T-helper 2 cell treated with Interferon-gamma antibody and Interleukin-4, amounts not matched to agents 5 μg/mL and 100 μg/mL, for 36 hours (primary cell): Measurements from ENCODE around the gene ATP10B.

Source experiments
- DNase-seq: peaks from one replicate; pipeline ENCODE4 v3.0.0; 2021; ENCODE audit warnings: low spot score
- H3K27ac Mint-ChIP-seq: one replicate; pipeline ENCODE4 v1.8.0; 2021; ENCODE audit warnings: mild to moderate bottlenecking, mixed read lengths
- H3K27me3 Mint-ChIP-seq: one replicate; pipeline ENCODE4 v1.8.0; 2021; ENCODE audit warnings: low read depth, mixed read lengths
- H3K36me3 Mint-ChIP-seq: one replicate; pipeline ENCODE4 v1.8.0; 2021; ENCODE audit warnings: low read depth, mixed read lengths
- H3K4me1 Mint-ChIP-seq: one replicate; pipeline ENCODE4 v1.8.0; 2021; ENCODE audit warnings: low read depth, mixed read lengths
- H3K4me3 Mint-ChIP-seq: one replicate; pipeline ENCODE4 v1.8.0; 2022; ENCODE audit warnings: mild to moderate bottlenecking, moderate library complexity, mixed read lengths
- H3K9me3 Mint-ChIP-seq: one replicate; pipeline ENCODE4 v1.8.0; 2021; ENCODE audit warnings: mixed read lengths

ATP10B gene

DNA sequence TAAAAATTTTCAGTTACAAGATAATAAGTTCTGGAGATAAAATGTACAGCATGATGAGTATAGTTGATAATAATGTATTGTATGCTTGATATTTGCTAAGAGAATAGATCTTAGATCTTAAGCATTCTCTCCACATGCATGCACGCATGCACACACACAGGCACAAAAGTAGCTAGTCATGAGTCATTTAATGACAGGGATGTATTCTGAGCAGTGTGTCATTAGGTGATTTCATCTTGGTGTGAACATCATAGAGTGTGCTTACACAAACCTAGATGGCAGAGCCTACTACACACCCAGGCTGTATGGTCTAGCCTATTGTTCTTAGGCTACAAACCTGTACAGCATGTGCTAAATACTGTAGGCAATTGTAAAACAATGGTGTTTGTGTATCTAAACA is 306.2 kb downstream of the ATP10B start:
- Mint-ChIP-seq H3K27me3 (no peaks in the 10 kb centered on the region), H3K27ac (peak overlapping the region; percentile 10), H3K36me3 (no peaks in the 10 kb centered on the region), H3K4me1 (peaks cover 19% of the 10 kb centered on the region), H3K4me3 (no peak overlapping the region), H3K9me3 (peaks cover 8% of the 10 kb centered on the region)
- DNase-seq = peak; percentile 10

DNA sequence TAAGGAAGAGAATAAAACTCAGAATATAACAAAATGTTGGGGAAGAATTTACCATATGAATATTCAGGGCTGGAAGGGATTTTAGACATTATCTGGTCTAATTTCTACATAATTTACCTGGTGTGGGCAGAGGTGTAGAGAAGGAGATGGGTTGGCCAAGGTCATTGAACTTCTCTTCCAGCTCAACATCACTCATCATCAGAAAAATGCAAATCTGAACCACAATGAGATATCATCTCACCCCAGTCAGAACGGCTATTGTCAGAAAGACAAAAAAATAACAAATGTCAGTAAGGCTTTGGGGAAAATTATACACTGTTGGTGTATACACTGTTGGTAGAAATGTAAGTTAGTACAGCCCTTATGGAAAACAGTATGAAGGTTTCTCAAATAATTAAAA is 308.6 kb downstream of the ATP10B start:
- no peak overlapping the region for H3K4me3 Mint-ChIP-seq
- H3K36me3 Mint-ChIP-seq = no peaks in the 10 kb centered on the region
- no peaks in the 10 kb centered on the region for H3K27me3 Mint-ChIP-seq
- H3K27ac Mint-ChIP-seq = no peak overlapping the region
- H3K9me3 Mint-ChIP-seq = peaks cover 8% of the 10 kb centered on the region
- DNase-seq = peak; percentile 25
- H3K4me1 Mint-ChIP-seq = peaks cover 19% of the 10 kb centered on the region

DNA sequence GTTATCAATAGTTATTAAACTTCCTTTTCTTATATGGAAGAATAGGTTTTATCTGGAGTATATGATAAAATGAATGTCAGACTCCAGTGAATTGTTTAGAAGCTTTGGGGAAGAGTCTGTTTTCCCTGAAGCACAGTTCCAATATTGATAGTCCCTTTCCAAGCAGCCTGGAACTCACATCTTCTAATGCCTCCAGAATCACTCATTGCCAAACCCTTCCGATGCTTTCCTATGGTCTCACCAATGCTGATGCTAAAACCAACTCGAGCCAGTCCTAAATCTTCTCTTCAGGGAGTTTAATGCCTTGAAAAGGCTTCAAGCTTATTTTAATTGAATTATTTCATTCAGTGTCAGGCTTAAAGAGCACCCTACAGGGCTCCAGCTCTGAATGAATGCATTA is 309.2 kb downstream of the ATP10B start:
- H3K27ac Mint-ChIP-seq = no peak overlapping the region

DNA sequence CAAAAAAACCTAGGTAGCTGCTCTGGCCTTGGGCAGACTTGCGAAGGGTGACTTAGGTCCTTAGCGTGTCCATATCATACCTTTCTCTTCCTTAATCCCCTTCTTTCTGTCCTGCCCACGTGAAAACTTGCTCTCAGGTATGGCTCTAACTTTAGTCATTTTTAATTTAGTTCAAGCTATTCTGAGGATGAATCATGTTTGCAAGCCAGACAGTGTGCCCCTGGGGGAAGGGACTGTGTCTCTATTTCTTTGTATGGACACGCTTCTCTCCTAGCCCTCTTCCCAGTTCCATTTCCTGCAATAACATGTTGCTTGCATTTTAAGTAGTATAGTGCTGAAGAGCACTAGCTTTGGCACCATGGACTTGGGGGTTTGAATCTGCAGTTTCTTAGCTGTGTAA is 309.7 kb downstream of the ATP10B start:
- Mint-ChIP-seq H3K27ac (no peak overlapping the region), H3K36me3 (no peaks in the 10 kb centered on the region), H3K4me1 (peaks cover 19% of the 10 kb centered on the region), H3K4me3 (no peak overlapping the region), H3K27me3 (no peaks in the 10 kb centered on the region), H3K9me3 (peaks cover 8% of the 10 kb centered on the region)
- no peak for DNase-seq

More for the DNA sequence above, 309.2 kb downstream of the ATP10B start:
- DNase-seq = no peak
- Mint-ChIP-seq H3K4me3 (no peak overlapping the region), H3K27me3 (no peaks in the 10 kb centered on the region), H3K9me3 (peaks cover 8% of the 10 kb centered on the region), H3K4me1 (peaks cover 19% of the 10 kb centered on the region), H3K36me3 (no peaks in the 10 kb centered on the region)

DNA sequence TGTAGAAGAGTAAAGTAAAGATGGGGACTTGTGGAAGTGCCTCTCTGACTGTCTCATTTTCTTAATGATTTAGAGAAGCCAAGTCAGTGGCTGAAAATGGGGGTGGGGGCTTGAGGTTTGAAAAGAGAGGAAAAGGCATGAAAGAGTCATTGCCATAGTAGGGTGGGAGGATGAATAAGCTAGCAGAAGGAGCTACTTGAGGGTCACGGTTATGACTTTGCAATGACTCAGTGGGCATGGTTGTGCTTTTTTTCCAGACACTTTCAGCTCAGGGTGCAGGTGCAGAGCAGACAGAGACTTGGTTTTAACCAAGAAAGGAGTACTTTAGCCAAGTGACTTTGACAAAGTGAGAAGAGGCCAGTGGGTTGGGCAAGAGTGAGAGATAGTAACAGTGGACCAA is 312.6 kb downstream of the ATP10B start:
- Mint-ChIP-seq H3K36me3 (no peaks in the 10 kb centered on the region), H3K4me3 (no peak overlapping the region), H3K9me3 (no peaks in the 10 kb centered on the region)

DNA sequence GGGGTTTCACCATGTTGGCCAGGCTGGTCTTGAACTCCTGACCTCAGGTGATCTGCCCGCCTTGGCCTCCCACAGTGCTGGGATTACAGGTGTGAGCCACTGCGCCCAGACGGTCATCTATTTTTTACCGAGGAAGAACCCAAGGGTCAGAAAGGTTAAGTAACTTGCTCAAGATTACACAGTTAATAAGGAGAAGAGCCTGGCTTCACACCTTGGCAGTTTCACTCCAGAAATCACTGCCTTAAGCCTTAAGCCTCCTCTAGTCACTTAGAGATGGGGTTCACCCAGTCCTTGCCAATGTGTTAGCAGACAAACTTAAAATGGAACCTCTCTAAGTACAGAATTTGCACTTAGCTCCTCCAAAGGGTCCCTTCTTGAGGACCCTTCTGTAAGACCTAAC is 314.1 kb downstream of the ATP10B start:
- no peaks in the 10 kb centered on the region for H3K9me3 Mint-ChIP-seq
- H3K4me3 Mint-ChIP-seq = no peak overlapping the region
- H3K36me3 Mint-ChIP-seq = no peaks in the 10 kb centered on the region
- H3K27ac Mint-ChIP-seq = no peak overlapping the region
- H3K4me1 Mint-ChIP-seq = peaks cover 2% of the 10 kb centered on the region
- no peak for DNase-seq
- H3K27me3 Mint-ChIP-seq = no peaks in the 10 kb centered on the region

More for the DNA sequence above, 312.6 kb downstream of the ATP10B start:
- peak; percentile 81 for DNase-seq
- H3K27me3 Mint-ChIP-seq = no peaks in the 10 kb centered on the region
- no peak overlapping the region for H3K27ac Mint-ChIP-seq
- H3K4me1 Mint-ChIP-seq = peaks cover 11% of the 10 kb centered on the region

DNA sequence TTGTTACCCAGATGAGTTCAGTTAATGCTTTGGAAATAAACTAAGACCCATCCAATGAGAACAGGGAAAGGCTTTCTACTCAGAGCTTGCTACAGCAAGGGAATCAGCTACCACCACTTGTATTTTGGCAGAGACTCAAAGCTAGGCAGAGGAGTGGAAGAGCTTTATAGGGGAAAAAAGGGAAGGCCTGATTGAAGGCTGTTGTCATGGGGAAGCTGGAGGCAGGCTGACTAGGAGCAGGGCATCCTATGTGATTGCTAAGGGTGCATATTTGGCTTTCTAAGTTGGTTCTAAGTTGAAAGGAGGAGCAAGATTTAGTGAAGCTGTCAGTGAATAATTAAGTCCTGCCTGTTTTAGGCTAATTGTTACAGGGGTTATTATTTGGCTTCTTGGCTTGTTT is 314.9 kb downstream of the ATP10B start:
- Mint-ChIP-seq H3K4me3 (no peak overlapping the region), H3K36me3 (no peaks in the 10 kb centered on the region), H3K4me1 (no peaks in the 10 kb centered on the region), H3K9me3 (no peaks in the 10 kb centered on the region), H3K27me3 (no peaks in the 10 kb centered on the region), H3K27ac (no peak overlapping the region)
- DNase-seq = no peak

DNA sequence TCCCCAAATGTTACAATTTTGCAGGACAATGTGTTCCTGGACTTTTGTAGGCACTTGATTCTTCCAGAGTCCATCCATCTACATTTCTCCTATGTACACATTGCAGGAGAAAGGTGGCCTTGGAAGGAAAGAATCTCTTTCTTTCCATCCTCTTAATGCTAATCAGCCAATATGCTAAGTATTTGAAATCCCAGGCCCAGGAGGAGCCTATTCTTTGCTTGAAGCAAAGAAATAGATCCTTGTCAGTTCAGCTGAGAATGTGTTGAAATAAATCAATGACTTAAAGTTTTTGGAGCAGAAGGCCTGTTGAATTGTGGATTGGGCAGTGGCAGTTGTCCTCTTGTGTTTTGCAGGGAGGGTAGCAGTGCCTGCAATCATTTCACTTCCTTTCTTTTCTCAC is 317.1 kb downstream of the ATP10B start:
- Mint-ChIP-seq H3K9me3 (no peaks in the 10 kb centered on the region), H3K36me3 (no peaks in the 10 kb centered on the region), H3K27ac (no peak overlapping the region), H3K4me3 (no peak overlapping the region), H3K4me1 (peaks cover 2% of the 10 kb centered on the region), H3K27me3 (no peaks in the 10 kb centered on the region)
- DNase-seq = no peak

DNA sequence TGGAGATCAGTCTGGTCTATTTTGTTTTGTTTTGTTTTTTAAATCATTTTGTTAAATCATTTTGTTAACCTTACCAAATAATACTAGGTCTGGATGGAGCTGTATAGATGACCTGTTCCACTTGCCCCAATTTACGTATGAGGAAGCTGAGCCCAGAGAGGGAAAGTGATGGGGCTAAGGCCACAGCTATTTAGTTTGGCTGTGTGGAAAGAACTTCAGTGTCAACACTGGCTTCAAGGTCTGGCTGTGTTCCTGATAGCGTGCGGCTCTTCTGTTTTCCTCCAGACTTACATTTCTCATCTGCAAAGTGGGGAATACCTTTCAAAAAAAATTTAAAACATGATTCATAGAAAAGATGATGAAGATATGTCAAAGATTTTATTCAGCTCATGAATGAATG is 317.9 kb downstream of the ATP10B start:
- DNase-seq = no peak
- H3K4me1 Mint-ChIP-seq = peaks cover 2% of the 10 kb centered on the region
- no peaks in the 10 kb centered on the region for H3K36me3 Mint-ChIP-seq
- no peak overlapping the region for H3K4me3 Mint-ChIP-seq
- H3K27ac Mint-ChIP-seq = no peak overlapping the region
- no peaks in the 10 kb centered on the region for H3K27me3 Mint-ChIP-seq
- peaks cover 4% of the 10 kb centered on the region for H3K9me3 Mint-ChIP-seq

DNA sequence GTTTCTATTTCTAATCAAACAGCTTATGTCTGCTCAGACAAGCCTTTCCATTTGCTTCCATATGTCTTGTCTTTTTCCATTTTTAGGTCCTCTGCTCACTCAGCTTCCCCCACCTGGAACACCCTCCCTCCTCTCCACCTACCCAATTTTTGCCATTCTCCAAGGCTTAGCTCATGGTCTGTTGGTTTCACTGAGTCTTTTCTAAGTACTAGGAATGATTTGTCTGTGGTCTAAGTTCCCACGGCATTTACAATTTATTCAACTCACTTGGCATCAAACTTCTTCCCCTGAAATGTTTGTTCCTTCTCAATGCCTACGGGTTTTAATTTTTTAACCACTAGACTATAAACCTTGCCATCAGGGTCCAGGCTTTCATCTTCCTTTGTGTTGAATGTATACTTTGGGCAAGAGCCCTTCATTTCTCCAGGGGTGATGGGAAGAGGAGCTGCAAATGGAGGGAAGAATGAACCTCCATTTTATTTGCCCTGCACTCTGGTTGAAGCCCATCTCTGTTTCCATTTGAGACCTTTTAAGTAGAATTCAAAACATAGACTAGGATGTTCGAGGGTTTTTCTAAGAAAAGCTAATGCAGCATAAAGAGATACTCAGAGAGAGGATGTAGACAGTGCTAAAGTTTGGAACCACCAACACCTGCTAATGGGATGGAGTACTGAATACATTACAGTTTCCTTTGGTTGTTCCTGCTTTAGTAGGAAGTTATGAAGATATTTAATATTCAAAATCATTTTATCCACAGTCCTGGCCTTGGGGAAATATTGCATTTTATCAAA is 326.3 kb downstream of the ATP10B start:
- Mint-ChIP-seq H3K9me3 (peaks cover 4% of the 10 kb centered on the region), H3K36me3 (peaks cover 5% of the 10 kb centered on the region), H3K4me1 (peaks cover 20% of the 10 kb centered on the region), H3K4me3 (no peak overlapping the region), H3K27ac (no peak overlapping the region), H3K27me3 (no peaks in the 10 kb centered on the region)
- DNase-seq = no peak

DNA sequence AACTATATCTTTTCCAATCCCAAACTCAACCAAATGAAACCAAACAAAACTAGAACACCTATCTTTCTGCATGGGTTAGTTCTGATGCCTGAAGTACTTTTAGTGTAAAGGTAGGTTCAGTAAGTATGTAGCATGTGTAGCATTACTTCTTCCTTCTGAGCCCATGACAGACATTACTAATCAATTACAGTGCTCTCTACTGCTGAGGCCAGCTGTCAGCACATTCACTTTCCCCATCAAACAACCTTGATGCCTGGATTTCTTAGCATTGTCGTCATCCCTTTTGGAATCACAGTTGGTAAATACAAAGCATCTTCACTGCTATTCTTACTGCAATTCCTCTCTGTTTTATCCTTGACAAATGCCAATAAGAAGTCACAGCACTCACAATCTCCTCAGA is 327.2 kb downstream of the ATP10B start:
- Mint-ChIP-seq H3K4me3 (no peak overlapping the region), H3K27ac (no peak overlapping the region), H3K9me3 (peaks cover 4% of the 10 kb centered on the region), H3K4me1 (peaks cover 18% of the 10 kb centered on the region), H3K27me3 (no peaks in the 10 kb centered on the region), H3K36me3 (peaks cover 8% of the 10 kb centered on the region)
- no peak for DNase-seq

DNA sequence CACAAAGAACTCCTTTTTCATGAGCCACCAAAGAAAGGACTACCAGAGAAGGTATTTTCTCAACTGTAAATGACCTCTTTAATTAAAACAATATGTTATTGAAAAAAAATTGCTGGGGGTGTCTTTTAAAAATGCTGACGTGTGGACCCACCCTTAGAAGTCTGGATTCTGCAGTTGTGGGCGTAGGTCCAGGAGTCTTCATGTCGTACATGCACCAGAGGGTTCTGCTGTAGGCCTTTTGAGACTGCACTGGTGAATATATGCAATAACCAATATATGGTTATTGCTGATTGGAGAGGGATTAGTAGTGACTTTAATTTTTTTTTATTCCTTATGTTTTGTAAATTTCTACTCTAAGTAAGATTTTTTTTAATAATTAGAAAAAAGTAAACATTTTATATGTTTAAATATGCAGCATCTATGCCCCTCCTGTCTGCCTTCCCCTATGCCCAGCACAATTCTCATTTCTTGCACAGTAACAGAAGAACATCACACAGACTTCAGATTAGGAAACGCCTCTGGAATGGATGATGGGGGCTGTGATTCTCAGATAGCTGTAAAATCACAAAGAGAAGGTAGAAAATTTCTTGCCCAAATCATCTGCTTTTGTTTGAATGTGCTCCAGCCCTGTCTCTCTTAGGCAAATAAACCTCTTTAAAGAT is 328.4 kb downstream of the ATP10B start:
- Mint-ChIP-seq H3K4me1 (peaks cover 18% of the 10 kb centered on the region), H3K4me3 (no peak overlapping the region), H3K9me3 (no peaks in the 10 kb centered on the region), H3K27me3 (no peaks in the 10 kb centered on the region), H3K36me3 (peaks cover 8% of the 10 kb centered on the region), H3K27ac (no peak overlapping the region)
- no peak for DNase-seq

DNA sequence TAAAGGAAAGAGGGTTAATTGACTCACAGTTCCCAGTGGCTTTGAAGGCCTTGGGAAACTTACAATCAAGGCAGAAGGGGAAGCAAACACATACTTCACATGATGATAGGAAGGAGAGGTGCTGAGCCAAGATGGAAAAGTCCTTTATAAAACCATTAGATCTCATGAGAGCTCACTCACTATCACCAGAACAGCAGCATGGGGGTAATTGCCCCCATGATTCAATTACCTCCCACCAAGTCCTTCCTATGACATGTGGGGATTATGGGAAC is 330.7 kb downstream of the ATP10B start:
- H3K27me3 Mint-ChIP-seq = no peaks in the 10 kb centered on the region
- peaks cover 8% of the 10 kb centered on the region for H3K36me3 Mint-ChIP-seq
- H3K9me3 Mint-ChIP-seq = no peaks in the 10 kb centered on the region
- DNase-seq = no peak
- H3K27ac Mint-ChIP-seq = no peak overlapping the region
- H3K4me3 Mint-ChIP-seq = no peak overlapping the region
- H3K4me1 Mint-ChIP-seq = peaks cover 15% of the 10 kb centered on the region

DNA sequence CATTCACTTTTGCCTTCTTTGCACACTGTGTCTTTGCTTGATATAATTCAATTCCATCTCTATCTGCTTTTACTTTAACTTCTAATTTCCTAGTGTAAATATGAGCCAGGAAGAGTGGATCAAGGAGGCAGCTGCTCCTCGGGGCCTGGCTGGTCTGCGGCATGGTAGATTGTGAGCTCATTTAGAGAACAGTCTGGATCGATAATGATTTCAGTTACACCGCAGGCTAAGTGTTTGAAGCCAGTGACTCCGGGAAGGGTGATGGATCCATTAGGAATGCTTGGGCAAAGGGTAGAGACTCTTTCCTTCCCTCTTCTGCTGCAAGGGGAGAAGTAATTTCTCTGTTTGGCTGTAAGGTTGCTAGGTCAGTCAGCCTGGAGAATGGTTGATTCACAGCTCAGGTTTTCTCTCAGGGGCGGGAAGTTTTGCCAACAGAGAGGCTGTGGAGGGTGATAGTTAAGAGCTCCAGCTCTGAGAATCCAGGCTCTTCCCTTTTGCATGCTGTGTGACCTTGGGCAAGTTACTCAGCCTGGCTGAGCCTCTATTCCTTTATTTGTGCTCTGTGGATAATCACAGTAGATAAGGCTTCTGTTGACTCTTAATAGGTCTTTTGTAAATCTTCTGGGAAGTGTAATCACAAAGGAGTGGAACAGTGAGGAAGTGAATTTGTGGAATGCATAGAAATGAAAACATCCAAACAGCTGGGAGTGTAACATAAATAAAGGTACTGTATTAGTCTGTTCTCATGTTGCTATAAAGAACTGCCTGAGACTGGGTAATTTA is 331.2 kb downstream of the ATP10B start:
- Mint-ChIP-seq H3K36me3 (peaks cover 8% of the 10 kb centered on the region), H3K9me3 (no peaks in the 10 kb centered on the region), H3K27ac (no peak overlapping the region), H3K27me3 (no peaks in the 10 kb centered on the region), H3K4me1 (peaks cover 12% of the 10 kb centered on the region), H3K4me3 (no peak overlapping the region)
- DNase-seq = no peak
